ENCODE results near the gene RAPGEF5.

The RAPGEF5 gene

GRCh38 chr7:22300839-22301238 is 56.1 kb downstream of the RAPGEF5 start:
- Histone ChIP-seq H3K79me2 (ENCODE audit: low read length) (no peaks in the 10 kb centered on the region), H3K4me3 (ENCODE audit: low read length) (no peak overlapping the region), H3F3A (ENCODE audit: insufficient read depth, low read length) (no peaks in the 10 kb centered on the region), H3K9ac (ENCODE audit: low read length) (no peak overlapping the region), H3K4me2 (ENCODE audit: low read depth, low read length) (no peak overlapping the region), H3K4me1 (ENCODE audit: low read length) (no peaks in the 10 kb centered on the region), H3K27me3 (replicated peaks; ENCODE audit: insufficient read depth, low read length) (no peaks in the 10 kb centered on the region), H3K9me2 (replicated peaks; ENCODE audit: insufficient read depth, low read length) (no peaks in the 10 kb centered on the region), H3K9me3 (replicated peaks; ENCODE audit: insufficient read depth, low read length) (no peaks in the 10 kb centered on the region), H3K36me3 (replicated peaks; ENCODE audit: insufficient read depth, low read length) (no peaks in the 10 kb centered on the region), H3K27ac (ENCODE audit: low read length) (no peak overlapping the region), H4K20me1 (ENCODE audit: insufficient read depth, low read length) (no peaks in the 10 kb centered on the region), H2AFZ (ENCODE audit: low read length) (no peak overlapping the region)
- DNase-seq = no peak
- TF ChIP-seq EZH2 (optimal IDR thresholded peaks at IDR 0.05; ENCODE audit: low read depth, low read length) = no peak
- no peak for TF ChIP-seq CTCF (IDR thresholded peaks at IDR 0.05; ENCODE audit: low read length)
- TF ChIP-seq EZH2phosphoT487 (IDR thresholded peaks at IDR 0.05; ENCODE audit: low read length) = no peak

GRCh38 chr7:22296916-22297315 is 60.0 kb downstream of the RAPGEF5 start:
- no peaks in the 10 kb centered on the region for H3K79me2 ChIP-seq (ENCODE audit: low read length)
- no peak overlapping the region for H3K4me2 ChIP-seq (ENCODE audit: low read depth, low read length)
- H3K9me2 ChIP-seq (replicated peaks; ENCODE audit: insufficient read depth, low read length) = no peaks in the 10 kb centered on the region
- TF ChIP-seq CTCF (IDR thresholded peaks at IDR 0.05; ENCODE audit: low read length) (peak; percentile 25), EZH2 (optimal IDR thresholded peaks at IDR 0.05; ENCODE audit: low read depth, low read length) (no peak), EZH2phosphoT487 (IDR thresholded peaks at IDR 0.05; ENCODE audit: low read length) (no peak)
- no peaks in the 10 kb centered on the region for H3K36me3 ChIP-seq (replicated peaks; ENCODE audit: insufficient read depth, low read length)
- H3K27ac ChIP-seq (ENCODE audit: low read length) = no peak overlapping the region
- DNase-seq = no peak
- no peak overlapping the region for H3K4me3 ChIP-seq (ENCODE audit: low read length)
- no peak overlapping the region for H3K9ac ChIP-seq (ENCODE audit: low read length)
- H4K20me1 ChIP-seq (ENCODE audit: insufficient read depth, low read length) = no peaks in the 10 kb centered on the region
- no peaks in the 10 kb centered on the region for H3K4me1 ChIP-seq (ENCODE audit: low read length)
- H3K9me3 ChIP-seq (replicated peaks; ENCODE audit: insufficient read depth, low read length) = no peaks in the 10 kb centered on the region
- H3F3A ChIP-seq (ENCODE audit: insufficient read depth, low read length) = no peaks in the 10 kb centered on the region
- H3K27me3 ChIP-seq (replicated peaks; ENCODE audit: insufficient read depth, low read length) = no peaks in the 10 kb centered on the region
- no peak overlapping the region for H2AFZ ChIP-seq (ENCODE audit: low read length)

GRCh38 chr7:22296265-22296566 is 60.7 kb downstream of the RAPGEF5 start:
- no peak overlapping the region for H3K9ac ChIP-seq (ENCODE audit: low read length)
- no peak overlapping the region for H3K4me2 ChIP-seq (ENCODE audit: low read depth, low read length)
- H2AFZ ChIP-seq (ENCODE audit: low read length) = no peak overlapping the region
- no peaks in the 10 kb centered on the region for H3K4me1 ChIP-seq (ENCODE audit: low read length)
- no peaks in the 10 kb centered on the region for H3K9me2 ChIP-seq (replicated peaks; ENCODE audit: insufficient read depth, low read length)
- no peaks in the 10 kb centered on the region for H3K79me2 ChIP-seq (ENCODE audit: low read length)
- no peaks in the 10 kb centered on the region for H3F3A ChIP-seq (ENCODE audit: insufficient read depth, low read length)
- no peak for DNase-seq
- H3K27me3 ChIP-seq (replicated peaks; ENCODE audit: insufficient read depth, low read length) = no peaks in the 10 kb centered on the region
- no peak overlapping the region for H3K4me3 ChIP-seq (ENCODE audit: low read length)
- H3K36me3 ChIP-seq (replicated peaks; ENCODE audit: insufficient read depth, low read length) = no peaks in the 10 kb centered on the region
- no peak overlapping the region for H3K27ac ChIP-seq (ENCODE audit: low read length)
- H4K20me1 ChIP-seq (ENCODE audit: insufficient read depth, low read length) = no peaks in the 10 kb centered on the region
- H3K9me3 ChIP-seq (replicated peaks; ENCODE audit: insufficient read depth, low read length) = no peaks in the 10 kb centered on the region
- TF ChIP-seq EZH2 (optimal IDR thresholded peaks at IDR 0.05; ENCODE audit: low read depth, low read length) (no peak), CTCF (IDR thresholded peaks at IDR 0.05; ENCODE audit: low read length) (no peak), EZH2phosphoT487 (IDR thresholded peaks at IDR 0.05; ENCODE audit: low read length) (no peak)
